Measurements from ENCODE around the gene PMF1. TPM values are rescaled to one million over a fixed set of nuclear protein-coding genes. Genes with fewer than 3 reads are reported as not detected.

The PMF1 gene, protein sequence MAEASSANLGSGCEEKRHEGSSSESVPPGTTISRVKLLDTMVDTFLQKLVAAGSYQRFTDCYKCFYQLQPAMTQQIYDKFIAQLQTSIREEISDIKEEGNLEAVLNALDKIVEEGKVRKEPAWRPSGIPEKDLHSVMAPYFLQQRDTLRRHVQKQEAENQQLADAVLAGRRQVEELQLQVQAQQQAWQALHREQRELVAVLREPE
- 54.8 to 62.6 TPM (median 56.8 TPM) in 5 replicates for total RNA-seq (2022; extraction: Qiagen RNA extraction; ENCODE audit: low read depth)

GRCh38 chr1:156212833-156213643 lies at the start of gene PMF1:
Gene PMF1, plus strand, starts transcription at chr1:156213007. Its CDS starts 9 bp downstream, at chr1:156213016.

GRCh38 chr1:156193488-156194299 lies 19.1 kb upstream of the PMF1 start, which contains the start of gene SLC25A44:
Gene SLC25A44, plus strand, starts transcription at chr1:156194104. Its CDS starts 5,744 bp downstream, at chr1:156199848.

DNA sequence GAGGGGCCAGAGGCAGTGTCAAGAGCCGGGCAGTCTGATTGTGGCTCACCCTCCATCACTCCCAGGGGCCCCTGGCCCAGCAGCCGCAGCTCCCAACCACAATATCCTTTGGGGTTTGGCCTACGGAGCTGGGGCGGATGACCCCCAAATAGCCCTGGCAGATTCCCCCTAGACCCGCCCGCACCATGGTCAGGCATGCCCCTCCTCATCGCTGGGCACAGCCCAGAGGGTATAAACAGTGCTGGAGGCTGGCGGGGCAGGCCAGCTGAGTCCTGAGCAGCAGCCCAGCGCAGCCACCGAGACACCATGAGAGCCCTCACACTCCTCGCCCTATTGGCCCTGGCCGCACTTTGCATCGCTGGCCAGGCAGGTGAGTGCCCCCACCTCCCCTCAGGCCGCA lies 29.1 kb downstream of the PMF1 start, which contains the start of gene BGLAP:
BGLAP (plus strand) TSS at position 259 of the 400 bp plus-strand sequence; CDS start at position 307, 48 bp downstream.

DNA sequence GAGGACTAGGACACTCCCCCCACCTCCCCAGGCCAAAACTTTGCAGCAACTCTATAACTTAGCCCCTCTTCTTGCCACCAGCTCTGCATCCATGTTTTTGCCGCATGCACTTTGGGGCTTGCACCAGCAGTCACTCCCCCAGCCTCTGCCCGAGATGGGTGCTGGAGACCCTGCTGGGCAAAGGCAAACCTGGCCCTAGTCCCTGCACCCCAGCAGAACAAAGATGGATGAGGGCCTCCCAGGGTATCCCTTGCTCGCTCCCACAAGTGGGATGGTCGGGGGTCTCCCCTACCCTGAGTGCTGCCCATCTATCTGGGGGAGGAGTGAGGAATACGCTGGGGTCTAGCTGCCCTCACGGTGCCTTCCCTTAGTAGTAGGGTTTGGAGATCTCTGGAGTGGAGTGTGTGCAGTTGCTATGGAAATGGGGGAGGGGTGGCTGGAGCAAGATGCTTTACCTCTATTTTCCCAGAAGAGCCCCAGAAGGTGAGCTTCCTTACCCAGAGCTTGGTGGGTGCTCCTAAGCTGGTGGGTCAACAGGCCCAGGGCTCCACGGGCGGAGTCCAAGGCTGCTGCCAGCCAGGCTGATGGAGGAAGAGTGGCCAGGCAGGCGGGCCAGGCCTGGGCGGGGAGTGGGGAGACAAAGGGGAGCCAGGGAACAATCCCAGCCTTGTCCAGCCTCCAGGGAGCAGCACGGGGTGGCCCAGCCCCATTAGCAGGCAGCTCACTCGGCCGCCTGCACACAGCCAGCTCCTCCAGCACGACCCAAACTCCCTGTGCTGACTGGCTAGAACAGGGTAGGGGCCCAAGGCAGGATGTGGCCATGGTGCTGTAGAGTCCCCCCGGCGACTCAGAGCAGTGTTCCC lies 34.9 kb downstream of the PMF1 start, which contains the start of gene PAQR6:
PAQR6 (minus strand) TSS at position 597 of the 863 bp plus-strand sequence. CDS start 1,325 bp downstream, outside the sequence.

DNA sequence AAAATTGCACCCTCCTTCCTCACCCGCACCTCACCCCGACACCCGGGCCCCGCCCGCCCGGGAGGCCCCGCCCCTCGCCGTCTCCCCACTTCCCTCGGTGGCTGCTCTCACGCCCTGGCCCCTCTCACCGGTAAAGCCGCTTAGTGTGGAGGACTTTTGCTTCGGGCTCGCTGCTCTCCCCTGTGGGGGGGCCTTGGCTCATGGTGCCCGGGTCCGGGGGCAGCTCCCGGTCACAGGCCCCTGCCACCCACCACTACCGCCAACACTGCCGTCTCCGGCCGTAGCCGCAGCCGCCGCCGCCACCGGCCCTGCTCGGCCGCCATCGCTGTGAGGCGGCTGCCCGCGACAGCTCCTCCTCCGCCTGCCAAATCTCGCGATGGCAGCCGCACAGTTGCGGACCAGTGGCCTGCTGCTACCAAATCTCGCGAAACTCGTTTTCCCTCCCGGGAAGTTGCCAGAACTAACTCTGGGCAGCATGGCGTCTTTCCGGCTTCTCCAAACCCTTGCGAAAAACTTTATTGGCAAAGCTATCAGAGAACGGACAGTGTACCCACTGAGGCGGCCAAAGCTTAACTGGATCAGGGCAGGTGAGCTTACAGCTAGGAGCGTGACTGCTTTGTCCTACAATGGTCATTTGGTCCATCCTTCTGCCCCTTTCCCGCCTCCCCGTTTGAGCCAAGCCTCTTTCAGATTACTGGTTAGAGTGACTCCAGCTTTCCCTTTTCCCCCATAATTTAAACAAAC lies 69.8 kb downstream of the PMF1 start, which contains the start of gene SMG5:
SMG5 (minus strand) TSS at position 347 of the 744 bp plus-strand sequence; CDS start at position 202, 145 bp downstream.

GRCh38 chr1:156284112-156284511 lies 71.3 kb downstream of the PMF1 start, which contains the start of gene TMEM79:
Gene TMEM79, plus strand, starts transcription at chr1:156284325. Its CDS starts 902 bp downstream, at chr1:156285227.

Other genes starting within 250 kb of the PMF1 start
- gene ARHGEF2, start 234.5 kb upstream of the PMF1 start, total RNA-seq (2022; extraction: Qiagen RNA extraction; ENCODE audit: low read depth): 29.2 to 44.4 TPM (median 37.7 TPM) in 5 replicates
- 256 to 276 TPM (median 258 TPM) in 5 replicates for gene SSR2, start 192.1 kb upstream of the PMF1 start, total RNA-seq (2022; extraction: Qiagen RNA extraction; ENCODE audit: low read depth)
- 35.1 to 45.0 TPM (median 43.9 TPM) in 5 replicates for gene UBQLN4, start 159.2 kb upstream of the PMF1 start, total RNA-seq (2022; extraction: Qiagen RNA extraction; ENCODE audit: low read depth)
- 133 to 163 TPM (median 154 TPM) in 5 replicates for gene LAMTOR2, start 158.2 kb upstream of the PMF1 start, total RNA-seq (2022; extraction: Qiagen RNA extraction; ENCODE audit: low read depth)
- gene RAB25, start 151.8 kb upstream of the PMF1 start, total RNA-seq (2022; extraction: Qiagen RNA extraction; ENCODE audit: low read depth): 0.29 to 0.62 TPM (median 0.38 TPM) in 3 of 5 replicates, not detected in the others
- 0.83 to 3.8 TPM (median 2.2 TPM) in 5 replicates for gene MEX3A, start 130.5 kb upstream of the PMF1 start, total RNA-seq (2022; extraction: Qiagen RNA extraction; ENCODE audit: low read depth)
- gene LMNA, start 98.3 kb upstream of the PMF1 start, total RNA-seq (2022; extraction: Qiagen RNA extraction; ENCODE audit: low read depth): 487 to 742 TPM (median 732 TPM) in 5 replicates
- gene SEMA4A, start 59.4 kb upstream of the PMF1 start, total RNA-seq (2022; extraction: Qiagen RNA extraction; ENCODE audit: low read depth): 0.26 to 0.46 TPM (median 0.42 TPM) in 5 replicates
- 24.0 to 30.8 TPM (median 26.1 TPM) in 5 replicates for gene SLC25A44, start 18.9 kb upstream of the PMF1 start, total RNA-seq (2022; extraction: Qiagen RNA extraction; ENCODE audit: low read depth)
- gene BGLAP, start 29.2 kb downstream of the PMF1 start, total RNA-seq (2022; extraction: Qiagen RNA extraction; ENCODE audit: low read depth): 0.20 to 0.40 TPM (median 0.39 TPM) in 3 of 5 replicates, not detected in the others
- gene PAQR6, start 35.0 kb downstream of the PMF1 start, total RNA-seq (2022; extraction: Qiagen RNA extraction; ENCODE audit: low read depth): 2.9 to 5.5 TPM (median 3.4 TPM) in 5 replicates
- 32.3 to 54.5 TPM (median 47.9 TPM) in 5 replicates for gene SMG5, start 69.8 kb downstream of the PMF1 start, total RNA-seq (2022; extraction: Qiagen RNA extraction; ENCODE audit: low read depth)
- 6.2 to 9.5 TPM (median 8.5 TPM) in 5 replicates for gene TMEM79, start 71.3 kb downstream of the PMF1 start, total RNA-seq (2022; extraction: Qiagen RNA extraction; ENCODE audit: low read depth)
- 33.5 to 46.4 TPM (median 44.5 TPM) in 5 replicates for gene GLMP, start 82.7 kb downstream of the PMF1 start, total RNA-seq (2022; extraction: Qiagen RNA extraction; ENCODE audit: low read depth)
- gene VHLL, start 86.3 kb downstream of the PMF1 start, total RNA-seq (2022; extraction: Qiagen RNA extraction; ENCODE audit: low read depth): not detected in 5 replicates
- gene CCT3, start 125.3 kb downstream of the PMF1 start, total RNA-seq (2022; extraction: Qiagen RNA extraction; ENCODE audit: low read depth): 379 to 436 TPM (median 410 TPM) in 5 replicates
- 1.7 to 3.2 TPM (median 2.2 TPM) in 5 replicates for gene TSACC, start 125.5 kb downstream of the PMF1 start, total RNA-seq (2022; extraction: Qiagen RNA extraction; ENCODE audit: low read depth)
- not detected in 5 replicates for gene RHBG, start 156.2 kb downstream of the PMF1 start, total RNA-seq (2022; extraction: Qiagen RNA extraction; ENCODE audit: low read depth)